HG03045 (cell line): ENCODE data around the gene YIF1B.
"Not testable (repeated sequence)": the region's sequence is repeated elsewhere in the genome, so short reads cannot be mapped to it uniquely, and the experiment has no call there.

Experiments
- ATAC-seq: cut with Tn5 transposase; IDR thresholded peaks from one replicate; pipeline ENCODE4 v1.9.1; 2021; ENCODE audit warnings: mild to moderate bottlenecking, moderate library complexity; ENCODE audit not compliant: unreplicated experiment

Gene YIF1B, protein sequence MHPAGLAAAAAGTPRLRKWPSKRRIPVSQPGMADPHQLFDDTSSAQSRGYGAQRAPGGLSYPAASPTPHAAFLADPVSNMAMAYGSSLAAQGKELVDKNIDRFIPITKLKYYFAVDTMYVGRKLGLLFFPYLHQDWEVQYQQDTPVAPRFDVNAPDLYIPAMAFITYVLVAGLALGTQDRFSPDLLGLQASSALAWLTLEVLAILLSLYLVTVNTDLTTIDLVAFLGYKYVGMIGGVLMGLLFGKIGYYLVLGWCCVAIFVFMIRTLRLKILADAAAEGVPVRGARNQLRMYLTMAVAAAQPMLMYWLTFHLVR

DNA sequence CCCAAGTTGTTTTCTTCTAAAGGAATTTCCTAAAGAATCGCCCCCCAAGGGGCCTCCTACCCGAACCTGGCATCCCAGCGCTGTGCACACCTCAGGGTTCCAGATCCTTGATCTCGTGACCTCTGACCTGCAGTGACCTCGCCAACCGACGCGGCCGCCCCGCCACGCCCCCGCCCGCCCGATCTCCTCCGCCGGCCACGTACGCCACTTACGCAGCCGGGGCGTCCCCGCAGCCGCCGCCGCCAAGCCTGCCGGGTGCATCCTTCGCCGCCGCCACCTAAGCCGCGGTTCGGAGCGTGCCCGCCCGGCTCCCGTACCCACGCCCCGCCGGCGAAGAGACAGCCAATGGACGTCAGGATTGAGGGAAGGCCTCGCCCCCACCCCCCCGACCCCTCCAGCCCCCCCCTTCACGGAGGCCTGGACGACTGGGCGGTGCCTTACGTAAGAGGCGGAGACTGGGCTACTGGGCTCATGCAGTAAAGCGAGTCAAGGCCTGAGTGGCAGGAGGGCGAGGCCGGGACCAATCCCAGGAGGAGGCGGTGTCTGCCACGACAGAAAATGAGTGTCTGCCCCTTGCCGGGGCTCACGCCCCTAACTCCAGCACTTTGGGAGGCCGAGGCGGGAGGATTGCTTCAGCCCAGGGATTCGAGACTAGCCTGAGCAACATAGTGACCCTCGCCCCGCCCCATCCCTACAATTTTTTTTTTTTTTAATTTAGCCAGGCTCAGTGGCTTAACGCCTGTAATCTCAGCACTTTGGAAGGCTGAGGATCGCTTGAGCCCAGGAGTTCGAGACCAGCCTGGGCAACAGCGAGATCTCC, at the start of gene YIF1B:
YIF1B (minus strand) TSS at position 291 of the 820 bp plus-strand sequence; CDS start at position 261, 30 bp downstream.
- peak; percentile 94 for ATAC-seq

DNA sequence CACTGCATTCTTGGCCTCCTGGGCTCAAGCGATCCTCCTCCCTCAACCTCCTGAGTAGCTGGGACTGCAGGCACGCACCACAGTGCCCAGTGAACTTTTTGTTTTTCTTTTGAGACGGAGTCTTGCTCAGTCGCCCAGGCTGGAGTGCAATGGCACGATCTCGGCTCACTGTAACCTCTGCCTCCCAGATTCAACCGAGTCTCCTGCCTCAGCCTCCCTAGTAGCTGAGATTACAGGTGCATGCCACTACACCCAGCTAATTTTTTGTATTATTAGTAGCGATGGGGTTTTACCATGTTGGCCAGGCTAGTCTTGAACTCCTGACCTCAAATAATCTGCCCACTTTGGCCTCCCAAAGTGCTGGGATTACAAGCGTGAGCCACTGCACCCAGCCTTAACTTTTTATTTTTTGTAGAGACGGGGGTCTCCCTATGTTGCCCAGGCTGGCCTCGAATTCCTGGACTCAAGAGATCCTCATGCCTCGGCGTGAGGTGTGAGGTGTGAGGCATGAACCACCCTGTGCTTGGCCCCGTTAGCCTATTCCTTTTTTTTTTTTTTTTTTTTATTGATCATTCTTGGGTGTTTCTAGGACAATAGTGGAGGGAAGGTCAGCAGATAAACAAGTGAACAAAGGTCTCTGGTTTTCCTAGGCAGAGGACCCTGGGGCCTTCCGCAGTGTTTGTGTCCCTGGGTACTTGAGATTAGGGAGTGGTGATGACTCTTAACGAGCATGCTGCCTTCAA, 47.4 kb upstream of the YIF1B start:
- not testable (repeated sequence) for ATAC-seq

DNA sequence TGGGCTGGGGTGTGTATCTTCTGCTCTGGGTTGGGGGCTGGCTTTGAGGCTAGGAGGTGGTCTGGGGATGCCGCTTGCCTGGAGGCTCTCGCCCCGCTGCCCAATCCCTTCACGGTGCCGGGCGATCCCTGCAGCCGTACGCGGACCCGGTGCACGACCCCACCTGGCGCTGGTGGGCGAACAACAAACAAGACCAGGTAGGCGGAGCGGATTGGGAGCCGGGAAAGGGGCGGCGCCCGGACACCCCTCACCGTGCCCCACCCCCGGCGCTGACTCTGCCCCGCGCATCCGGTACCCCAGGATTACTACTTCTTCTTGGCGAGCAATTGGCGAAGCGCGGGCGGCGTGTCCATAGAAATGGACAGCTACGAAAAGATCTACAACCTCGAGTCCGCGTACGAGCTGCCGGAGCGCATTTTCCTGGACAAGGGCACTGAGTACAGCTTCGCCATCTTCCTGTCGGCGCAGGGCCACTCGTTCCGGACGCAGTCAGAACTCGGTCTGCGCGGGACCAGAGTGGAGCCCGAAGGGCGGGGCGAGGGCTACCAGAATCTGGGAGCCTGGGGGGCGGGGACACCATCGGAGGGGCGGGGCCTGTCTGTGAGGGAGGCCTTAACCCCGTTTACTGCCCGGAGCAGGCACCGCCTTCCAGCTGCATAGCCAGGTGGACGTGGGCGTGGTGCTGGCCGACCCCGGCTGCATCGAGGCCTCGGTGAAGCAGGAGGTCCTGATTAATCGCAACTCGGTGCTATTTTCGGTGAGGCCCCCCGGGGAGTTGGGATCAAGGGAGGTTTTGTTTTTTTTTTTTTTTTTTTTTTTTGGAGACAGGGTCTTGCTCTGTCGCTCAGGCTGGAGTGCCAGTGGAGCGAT, 46.6 kb upstream of the YIF1B start:
- ATAC-seq: peak; percentile 47

DNA sequence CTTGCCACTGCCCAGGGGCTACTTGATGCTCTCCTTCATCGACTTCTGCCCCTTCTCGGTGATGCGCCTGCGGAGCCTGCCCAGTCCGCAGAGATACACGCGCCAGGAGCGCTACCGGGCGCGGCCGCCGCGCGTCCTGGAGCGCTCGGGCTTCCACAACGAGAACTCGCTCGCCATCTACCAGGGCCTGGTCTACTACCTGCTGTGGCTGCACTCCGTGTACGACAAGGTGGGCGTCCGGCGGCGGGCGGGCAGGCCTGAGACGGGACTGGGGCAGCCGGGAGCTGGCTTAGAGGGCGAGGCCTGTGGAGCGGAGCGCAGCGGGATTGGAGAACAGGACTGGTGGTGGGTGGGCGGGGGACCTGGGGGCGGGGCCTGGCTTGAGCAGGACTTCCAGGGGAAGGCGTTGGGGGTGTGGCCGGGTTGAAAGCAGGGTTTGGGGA, 45.9 kb upstream of the YIF1B start:
- peak; percentile 48 for ATAC-seq

DNA sequence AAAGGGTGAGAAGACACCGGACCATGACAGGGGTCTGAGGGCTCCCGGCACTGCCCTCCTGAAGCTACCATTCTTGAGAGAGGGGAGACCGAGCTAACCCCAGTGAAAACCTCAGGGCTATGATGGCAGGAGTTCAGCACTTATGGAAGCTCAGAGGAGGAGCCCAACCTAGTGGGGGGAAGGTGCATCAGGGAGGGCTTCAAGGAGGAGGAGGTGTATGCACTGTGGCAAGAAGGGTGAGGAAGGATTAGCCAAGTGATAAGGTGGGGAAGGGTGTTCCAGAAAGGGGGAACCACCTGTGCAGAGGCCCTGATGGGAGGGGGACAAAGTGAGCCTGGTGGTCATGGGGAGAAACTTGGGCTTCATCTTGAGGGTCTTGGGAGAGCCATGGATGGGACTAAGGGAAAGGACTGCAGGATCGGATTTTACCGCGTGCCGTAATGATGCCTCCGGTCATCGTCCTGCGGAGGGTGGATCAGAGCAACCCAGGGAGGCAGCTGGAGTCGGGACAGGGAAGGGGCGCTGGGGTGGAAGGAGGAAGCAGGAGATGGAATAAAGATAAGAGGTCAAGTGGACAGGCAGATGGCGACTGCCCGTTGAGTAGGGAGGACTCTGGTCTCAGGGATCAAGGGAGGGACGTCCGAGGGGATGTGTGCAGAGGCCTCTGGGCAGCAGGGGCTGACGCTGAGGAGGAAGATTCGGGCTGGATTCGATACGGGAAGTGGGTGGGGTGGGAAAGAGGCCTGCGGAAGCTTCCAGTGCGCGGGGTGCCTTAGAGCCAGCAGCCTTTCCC, 45.3 kb upstream of the YIF1B start:
- ATAC-seq: no peak

DNA sequence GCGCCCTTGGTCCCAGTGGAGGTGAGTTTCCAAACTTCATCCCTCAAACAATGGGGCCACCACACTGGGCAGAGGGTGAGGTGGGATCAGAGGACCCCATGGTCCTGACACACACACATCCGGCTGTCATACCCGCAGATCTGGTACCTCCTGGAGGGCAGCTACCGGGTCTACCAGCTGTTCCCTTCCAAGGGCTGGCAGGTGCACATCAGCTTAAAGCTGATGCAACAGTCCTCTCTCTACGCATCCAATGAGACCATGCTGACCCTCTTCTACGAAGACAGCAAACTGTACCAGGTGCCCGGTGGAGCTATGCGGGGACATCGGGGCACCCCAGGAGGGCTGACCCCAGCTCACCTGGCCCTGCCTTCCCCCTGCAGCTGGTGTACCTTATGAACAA, 44.6 kb upstream of the YIF1B start:
- ATAC-seq: no peak

DNA sequence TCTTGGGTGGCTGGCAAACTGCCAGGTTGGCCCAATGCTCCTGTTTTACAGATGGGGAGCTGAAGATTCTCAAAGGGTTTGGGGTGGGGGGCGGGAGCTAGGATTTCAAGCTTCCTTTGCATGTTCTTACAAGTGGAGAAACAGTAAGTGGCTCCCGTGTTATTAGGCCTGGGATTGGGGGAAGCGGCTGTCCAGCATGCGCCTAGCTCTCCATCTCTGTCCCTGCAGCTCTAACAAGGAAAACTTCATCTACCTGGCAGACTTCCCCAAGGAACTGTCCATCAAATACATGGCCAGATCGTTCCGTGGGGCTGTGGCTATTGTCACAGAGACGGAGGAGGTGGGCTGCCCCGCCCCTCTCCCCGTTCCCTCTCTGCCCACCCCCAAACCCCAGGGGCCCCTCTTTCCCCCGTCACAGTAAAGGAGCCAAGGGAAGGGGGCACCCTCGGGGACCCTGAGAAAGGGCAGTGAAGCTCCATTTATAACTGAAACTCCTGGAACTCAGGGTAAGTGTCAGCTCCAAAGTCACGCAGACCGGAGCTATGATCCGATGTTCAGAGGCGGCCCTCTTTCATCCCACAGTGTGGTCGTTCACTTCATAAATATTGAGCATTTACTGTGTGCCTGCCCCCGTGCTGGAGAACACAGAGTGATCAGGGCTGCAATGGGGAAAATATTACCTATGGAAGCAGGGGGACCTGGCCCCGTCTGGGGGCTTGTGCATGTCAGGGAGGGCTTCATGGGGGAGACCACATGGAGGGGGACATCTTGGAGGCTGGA, 43.7 kb upstream of the YIF1B start:
- ATAC-seq: no peak

DNA sequence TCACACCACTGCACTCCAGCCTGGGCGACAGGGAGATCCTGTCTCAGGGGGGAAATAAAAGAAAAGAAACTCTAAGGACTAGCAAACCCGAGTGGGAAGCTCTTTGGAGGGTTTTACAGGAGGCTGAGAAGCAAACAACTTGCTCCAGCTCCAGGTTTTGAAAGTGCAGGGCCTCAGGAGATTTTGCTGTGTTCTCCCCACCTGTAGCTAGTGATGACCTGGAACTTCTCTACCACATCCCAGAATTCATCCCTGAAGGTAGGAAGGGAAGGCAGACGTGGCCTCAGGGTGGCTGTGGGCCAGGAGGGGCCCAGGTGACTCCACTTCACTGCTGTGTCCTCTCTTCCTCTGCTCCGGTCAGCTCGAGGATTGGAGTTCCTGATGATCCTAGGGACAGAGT, 42.3 kb upstream of the YIF1B start:
- no peak for ATAC-seq

DNA sequence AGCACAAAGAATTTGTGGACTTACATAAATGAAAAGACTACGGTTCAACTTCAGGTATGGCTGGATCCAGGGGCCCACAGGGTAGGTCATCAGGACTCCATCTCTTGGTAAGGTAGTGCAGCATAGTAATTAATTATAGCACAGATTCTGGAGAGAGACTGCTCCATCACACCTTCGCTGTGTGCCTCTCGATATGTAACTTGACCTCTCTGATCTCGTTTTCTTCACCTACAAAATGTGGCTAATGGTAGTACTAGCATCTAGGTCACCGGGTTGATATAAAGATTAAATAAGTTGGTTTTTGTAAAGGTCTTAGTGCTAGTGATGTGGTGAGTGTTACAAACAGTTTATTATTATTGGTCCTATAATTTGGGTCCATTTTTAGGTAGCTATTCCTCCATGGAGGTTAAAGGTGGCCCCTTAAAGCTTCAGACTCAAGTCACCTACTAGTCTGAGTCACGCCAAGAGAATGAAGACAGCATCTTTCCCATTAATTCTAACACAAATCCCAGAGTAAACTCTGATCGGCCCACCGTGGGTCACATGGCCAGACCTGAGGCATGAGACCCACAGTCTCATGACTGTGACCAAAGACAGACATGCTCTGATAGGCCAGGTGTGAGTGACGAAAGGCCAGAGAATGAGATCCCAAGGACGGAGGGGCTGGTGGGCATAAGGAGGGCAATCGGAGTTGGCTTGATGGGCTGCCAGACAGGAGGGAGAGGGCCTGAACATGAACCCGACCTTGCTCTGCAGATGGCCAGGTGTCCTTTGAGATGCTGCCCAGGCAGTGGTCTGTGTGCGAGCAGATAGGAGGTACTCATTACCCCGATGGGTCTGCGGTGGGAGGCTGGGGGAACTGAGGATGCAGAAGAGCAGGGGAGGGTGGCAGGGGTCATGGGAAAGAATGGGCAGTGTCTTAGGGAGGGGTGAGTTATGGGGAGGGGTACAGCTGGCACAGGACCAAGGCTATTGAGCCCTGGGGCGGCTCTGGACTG, 40.3 kb upstream of the YIF1B start:
- no peak for ATAC-seq

DNA sequence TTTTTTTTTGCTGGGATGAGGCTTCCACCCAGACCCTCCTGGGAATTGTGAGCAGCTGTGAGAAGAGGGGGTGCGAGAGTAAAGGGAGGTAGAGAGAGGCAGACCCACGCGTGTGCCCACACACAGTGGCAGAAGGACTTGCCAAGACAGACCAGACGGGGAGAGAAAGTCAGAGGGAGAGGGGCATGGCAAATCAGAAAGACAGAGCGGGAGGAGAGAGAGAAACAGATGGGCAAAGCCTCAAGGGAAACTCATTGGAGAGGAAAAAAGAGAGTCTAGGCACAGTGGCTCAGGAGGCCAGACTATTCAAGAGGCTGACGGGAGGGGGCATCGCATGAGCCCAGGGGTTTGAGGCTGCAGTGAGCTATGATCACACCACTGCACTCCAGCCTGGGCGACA, 36.9 kb upstream of the YIF1B start:
- no peak for ATAC-seq

DNA sequence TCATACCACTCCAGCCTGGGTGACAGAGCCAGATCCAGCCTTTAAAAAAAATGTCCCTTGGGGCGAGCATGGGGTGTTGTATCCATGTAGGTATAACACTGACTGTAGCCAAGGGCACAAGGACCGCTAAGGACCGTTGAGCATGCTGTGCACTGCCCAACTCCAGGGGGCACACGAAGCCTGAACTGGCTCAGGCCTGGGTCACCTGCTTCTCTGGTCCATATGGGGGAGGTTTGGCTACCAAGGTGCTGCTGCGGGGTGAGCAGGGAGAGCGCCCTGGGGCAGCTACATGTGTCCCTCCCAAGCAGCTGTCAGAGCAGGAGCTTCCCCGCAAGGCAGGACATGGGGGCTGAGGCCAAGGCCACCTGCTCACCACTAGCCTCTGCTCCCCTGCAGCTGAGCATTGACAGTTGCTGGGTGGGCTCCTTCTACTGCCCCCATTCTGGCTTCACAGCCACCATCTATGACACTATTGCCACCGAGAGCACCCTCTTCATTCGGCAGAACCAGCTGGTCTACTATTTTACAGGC, 36.2 kb upstream of the YIF1B start:
- ATAC-seq: no peak

DNA sequence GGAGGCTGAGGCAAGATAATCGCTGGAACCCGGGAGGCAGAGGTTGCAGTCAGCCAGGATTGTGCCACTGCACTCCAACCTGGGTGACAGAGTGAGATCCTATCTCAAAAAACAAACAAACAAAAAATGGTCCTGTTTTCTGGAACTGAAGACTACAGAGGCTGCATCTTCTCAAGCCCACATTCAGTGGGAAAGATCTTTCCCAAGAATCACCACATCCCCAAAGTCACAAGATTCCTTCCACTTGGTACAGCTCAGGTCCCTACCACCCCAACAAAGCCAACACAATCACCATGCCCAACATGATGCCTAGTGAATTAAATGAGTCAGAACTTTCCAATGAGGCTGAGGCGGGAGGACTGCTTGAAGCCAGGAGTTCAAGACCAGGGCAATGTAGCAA, 35.1 kb upstream of the YIF1B start:
- ATAC-seq: no peak

DNA sequence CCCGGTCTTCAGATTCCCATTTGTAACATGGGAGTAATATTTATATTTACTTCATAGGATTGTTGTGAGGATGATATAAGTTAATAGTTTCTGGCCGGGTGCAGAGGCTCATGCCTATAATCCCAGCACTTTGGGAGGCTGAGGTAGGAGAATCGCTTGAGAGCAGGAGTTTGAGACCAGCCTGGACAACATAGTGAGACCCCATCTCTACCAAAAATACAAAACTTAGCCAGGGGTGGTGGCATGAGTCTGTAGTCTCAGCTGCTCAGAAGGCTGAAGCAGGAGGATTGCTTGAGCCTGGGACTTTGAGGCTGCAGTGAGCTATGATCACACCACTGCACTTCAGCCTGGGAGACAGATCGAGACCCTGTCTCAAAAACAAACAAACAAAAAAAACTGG, 31.1 kb upstream of the YIF1B start:
- ATAC-seq: no peak

DNA sequence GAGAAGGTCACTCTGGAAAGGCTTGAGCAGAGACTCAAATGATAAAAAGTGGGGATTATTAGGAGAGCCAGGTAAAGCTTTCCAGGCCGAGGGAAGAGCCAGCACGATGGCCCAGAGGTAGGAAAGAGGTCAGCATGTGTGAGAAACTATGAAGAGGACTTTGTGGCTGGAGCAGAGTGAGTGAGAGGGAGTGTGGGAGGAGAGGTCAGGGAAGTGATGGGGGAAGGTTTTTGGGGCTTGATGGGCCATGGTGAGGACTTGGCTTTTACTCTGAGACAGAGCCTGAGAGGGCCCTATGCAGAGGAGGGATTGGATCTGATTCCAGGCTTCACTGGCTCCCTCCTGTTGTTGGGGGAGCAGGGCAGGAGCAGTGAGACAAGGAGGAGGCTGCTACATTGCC, 25.2 kb upstream of the YIF1B start:
- ATAC-seq: no peak

DNA sequence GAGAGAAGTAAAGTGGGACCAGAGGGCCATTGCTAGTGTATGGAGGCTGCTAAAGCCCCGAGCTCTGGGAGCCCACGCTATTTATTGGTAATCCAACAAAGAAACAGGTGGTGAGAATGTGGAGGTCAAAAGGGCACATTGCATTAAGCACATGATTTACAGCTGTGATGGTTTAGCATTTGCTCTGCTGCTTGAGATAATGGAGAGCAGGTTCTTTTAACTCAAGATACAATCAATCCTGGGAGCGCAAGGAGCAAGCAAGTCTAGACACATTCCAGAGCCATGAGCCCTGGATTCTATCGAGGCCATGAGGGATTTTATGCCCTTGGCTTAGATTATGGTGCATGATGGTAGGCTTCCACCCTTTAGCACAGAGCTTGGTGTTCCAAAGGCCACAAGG, 23.3 kb upstream of the YIF1B start:
- ATAC-seq: not testable (repeated sequence)

DNA sequence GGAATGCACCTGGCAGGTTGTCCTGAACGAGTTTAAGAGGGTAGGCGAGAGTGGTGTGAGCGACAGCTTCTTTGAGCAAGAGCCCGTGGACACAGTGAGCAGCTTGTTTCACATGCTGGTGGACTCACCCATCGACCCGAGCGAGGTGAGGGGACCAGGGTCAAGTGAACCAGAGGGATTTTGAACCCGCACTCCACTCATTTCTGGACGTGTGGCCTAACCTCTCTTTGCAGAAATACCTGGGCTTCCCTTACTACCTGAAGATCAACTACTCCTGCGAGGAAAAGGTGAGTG, 21.6 kb upstream of the YIF1B start:
- no peak for ATAC-seq

DNA sequence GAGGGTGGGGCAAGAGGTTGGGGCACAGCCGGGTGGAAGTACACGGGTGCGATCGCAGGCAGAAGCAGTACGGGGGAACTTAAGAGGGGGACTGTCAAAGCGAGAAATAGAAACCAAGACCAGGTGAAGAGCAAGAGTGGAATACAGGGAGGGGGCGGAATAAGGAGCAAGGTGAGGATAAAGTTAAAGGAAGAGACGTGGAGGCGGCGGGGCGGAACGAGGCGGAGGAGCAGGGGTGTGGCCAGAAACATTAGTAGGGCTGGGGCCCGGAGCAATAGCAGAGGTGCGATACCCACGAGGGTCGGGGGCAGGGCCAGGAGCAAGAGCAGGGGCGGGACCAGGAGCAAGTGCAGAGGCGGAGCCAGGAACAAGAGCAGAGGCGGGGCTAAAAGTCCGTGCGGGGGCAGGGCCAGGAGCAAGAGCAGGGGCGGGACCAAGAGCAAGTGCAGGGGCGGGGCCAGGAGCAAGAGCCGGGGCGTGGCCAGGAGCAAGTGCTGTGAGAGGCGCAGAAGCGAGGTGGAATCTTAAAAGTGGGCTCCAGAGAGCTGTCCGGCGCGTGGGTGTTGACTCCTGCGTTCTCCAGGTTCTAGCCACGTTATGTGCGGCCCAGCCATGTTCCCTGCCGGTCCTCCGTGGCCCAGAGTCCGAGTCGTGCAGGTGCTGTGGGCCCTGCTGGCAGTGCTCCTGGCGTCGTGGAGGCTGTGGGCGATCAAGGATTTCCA, 21.1 kb upstream of the YIF1B start:
- ATAC-seq: peak; percentile 55
